SKM-1 (cell line): Measurements from ENCODE around the gene APOH.

Experiments
- DNase-seq: peaks from one replicate; lab custom pipeline; 2025; ENCODE audit not compliant: unreplicated experiment; lab: John Stamatoyannopoulos, UW

The APOH gene

GRCh38 chr17:66235377-66235994, 6.3 kb upstream of the APOH start:
- DNase-seq = no peak

DNA sequence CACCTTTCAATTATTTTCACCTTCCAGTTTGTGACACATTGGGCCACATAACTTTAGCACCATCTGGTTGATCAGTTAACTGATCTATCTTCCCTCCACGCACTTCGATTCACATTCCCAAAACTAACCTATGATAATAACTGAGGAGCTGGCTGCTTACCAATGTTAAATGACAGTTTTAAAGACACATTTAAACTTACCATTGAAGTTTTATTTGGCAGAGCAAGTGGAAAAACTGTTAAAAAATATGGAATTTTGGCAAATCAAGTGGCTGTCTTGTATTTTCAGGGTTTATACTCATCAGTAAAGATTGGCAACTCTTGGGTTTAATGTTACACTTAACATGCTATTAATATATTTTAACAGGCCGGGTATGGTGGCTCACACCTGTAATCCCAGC, 5.4 kb upstream of the APOH start:
- DNase-seq = no peak

DNA sequence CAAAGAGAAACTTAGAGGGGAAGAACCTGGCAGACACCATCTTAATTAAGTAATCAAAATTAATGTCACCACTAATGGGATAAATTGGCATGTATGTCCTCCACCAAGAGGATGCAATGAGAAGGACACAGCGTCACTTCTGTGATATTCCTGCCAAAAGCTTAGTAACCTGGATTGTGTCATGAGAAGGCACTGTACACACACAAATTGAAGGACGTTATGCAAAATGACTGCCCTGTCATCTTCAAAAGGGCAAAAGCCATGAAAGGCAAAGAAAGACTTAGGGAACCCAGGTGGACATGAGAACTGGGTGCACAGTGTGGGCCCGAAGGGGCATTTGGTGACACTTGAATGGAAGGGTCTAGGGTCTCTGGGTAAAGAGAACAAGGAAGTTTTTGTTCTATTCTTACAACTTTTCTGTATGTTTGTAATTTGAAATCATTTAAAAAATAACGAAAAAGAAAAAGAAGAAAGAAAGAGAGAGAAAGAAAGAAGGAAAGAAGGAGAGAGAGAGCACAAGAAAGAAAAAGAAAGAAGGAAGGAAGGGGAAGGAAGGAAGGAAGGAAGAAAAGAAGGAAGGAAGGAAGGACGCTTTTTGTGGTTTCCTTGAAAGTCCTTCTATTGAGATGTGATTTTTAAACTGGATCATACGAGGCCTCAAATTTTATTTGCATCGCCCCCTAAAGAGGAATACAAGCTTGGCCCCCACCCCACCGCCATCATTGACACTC, 4.0 kb upstream of the APOH start:
- DNase-seq = no peak

- no peak for DNase-seq
Measured at GRCh38 chr17:66230922-66231591, 1.8 kb upstream of the APOH start.

- no peak for DNase-seq
Measured at GRCh38 chr17:66229783-66230538, 746 bp upstream of the APOH start.

DNA sequence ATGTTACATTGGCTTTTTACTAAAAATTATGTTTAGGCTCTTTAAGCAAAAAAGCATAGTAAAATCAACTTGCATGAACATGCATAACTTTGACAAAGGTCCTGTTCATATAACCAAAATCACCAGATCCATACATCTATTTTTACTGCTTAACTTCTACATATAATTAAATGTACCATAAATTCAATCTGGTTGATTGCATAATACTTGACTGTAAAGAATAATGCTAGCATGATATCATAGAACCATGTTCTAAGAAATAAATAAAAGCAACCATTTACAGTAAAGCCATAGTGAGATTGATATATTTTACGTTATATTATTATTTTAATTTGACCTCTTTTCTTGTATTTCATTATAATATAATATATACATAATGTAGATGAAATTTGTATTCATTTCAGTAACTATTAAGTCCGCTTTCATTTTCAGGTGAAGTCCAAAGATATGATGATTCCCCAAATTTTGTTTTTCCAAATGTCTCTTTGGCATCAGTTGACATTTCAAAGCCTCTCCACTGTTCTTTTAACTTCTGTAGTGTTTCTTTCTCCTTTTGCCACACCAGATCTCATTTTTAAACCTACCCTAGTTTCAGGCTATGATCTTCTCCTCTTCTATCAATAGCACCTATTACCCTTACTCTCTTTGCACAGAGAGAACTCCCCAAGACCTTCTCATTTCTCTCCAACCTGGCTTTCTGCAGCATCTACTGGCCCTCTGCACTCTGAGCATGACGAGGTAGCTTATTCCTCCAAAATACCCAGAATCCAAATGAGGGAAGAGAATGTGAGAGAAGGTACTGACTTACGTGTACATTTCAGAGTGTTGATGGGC, 1.8 kb downstream of the APOH start:
- no peak for DNase-seq

- no peak for DNase-seq
Measured at GRCh38 chr17:66222798-66223350, 6.3 kb downstream of the APOH start.

GRCh38 chr17:66221755-66222530, 7.3 kb downstream of the APOH start:
- no peak for DNase-seq

GRCh38 chr17:66221343-66221742, 7.9 kb downstream of the APOH start:
- DNase-seq = no peak

DNA sequence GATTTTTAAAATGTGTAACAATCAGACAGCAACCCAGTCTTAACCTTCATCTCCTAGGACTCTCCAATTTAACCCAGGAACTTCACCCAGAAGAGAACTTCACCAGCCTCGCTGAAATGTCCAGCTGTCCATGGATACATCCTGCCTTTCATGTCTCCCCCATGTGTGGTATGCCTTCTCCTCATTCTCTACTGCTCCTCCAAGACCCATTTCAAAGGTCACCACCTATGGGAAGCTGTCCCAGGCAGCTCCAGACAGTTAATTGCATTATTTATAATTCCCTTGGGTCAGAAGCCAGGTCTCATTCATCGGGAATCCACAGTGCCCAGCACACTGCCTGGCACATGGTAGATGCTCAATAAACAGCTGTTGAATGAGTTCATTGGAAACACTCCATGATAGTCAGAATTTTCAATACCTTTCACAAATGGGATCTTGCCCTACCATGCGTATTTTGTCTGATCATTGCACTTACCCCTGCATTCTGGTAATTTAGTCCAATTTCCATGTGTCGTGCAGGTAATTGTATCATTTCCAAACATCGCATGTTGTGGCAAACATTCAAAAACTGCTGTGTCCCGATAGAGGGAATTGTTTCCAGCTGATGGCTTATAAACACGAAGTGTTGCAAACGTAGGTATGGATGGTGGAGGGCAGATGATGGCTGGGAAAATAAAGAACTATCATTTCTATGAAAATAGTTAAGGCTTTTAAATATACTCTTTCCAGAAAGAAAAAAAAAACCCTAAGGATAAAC, 9.0 kb downstream of the APOH start:
- DNase-seq = no peak

GRCh38 chr17:66215529-66215911, 13.7 kb downstream of the APOH start:
- no peak for DNase-seq

DNA sequence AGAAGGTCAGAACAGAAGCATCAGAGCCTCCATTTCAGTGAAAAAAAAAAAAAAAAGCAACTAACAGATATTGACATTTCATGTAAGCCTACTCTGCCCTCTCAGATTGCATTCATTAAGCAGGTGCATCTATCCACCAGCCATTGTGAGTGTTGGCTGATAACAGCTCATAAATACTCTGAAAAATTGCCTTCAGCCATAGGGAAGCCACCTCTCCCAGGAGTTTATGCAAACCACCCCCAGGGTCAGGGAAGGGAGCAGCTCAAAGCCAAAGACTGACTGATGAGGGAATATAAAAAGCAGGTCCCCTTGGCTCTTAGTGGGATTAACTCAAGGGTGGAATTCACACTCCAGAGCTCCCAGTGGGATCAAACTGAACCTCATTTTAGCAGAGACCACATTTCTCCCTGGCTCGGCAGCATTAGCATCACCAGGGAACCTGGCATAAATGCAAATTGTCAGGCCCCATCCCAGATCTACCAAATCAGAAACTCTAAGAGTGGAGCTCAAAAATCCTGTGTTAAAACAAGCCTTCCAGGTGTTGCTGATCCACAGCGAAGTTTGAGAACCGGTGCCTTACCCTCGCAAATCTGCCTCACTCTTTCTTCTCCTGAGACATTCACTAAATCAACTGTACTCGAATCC, 14.2 kb downstream of the APOH start:
- DNase-seq = no peak

GRCh38 chr17:66211047-66211810, 18.0 kb downstream of the APOH start:
- DNase-seq = no peak

- no peak for DNase-seq
Measured at GRCh38 chr17:66210208-66210574, 19.0 kb downstream of the APOH start.

DNA sequence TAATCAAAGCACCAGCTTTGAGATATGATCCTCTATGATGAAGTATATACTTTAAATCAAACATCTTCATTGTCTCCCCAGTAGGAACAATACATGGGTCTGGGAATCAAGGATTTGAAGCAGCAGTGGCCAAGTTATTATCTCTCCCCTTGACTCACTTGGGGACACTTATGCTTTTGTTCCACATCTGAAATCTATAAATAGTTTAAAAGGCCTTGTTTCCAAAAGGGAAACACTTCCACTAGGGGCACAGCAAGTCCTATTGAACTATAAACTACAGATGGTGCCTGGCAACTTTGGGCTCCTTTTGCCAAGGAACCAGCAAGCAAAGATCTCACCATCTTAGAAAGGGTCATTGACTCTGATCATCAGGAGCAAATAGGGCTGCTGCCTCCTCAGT, 21.3 kb downstream of the APOH start:
- no peak for DNase-seq

- no peak for DNase-seq
Measured at GRCh38 chr17:66203274-66204015, 25.8 kb downstream of the APOH start.

GRCh38 chr17:66200685-66201092, 28.5 kb downstream of the APOH start:
- peak; percentile 13 for DNase-seq
